ENCODE results near the gene TOM1L2.

Gene TOM1L2

DNA sequence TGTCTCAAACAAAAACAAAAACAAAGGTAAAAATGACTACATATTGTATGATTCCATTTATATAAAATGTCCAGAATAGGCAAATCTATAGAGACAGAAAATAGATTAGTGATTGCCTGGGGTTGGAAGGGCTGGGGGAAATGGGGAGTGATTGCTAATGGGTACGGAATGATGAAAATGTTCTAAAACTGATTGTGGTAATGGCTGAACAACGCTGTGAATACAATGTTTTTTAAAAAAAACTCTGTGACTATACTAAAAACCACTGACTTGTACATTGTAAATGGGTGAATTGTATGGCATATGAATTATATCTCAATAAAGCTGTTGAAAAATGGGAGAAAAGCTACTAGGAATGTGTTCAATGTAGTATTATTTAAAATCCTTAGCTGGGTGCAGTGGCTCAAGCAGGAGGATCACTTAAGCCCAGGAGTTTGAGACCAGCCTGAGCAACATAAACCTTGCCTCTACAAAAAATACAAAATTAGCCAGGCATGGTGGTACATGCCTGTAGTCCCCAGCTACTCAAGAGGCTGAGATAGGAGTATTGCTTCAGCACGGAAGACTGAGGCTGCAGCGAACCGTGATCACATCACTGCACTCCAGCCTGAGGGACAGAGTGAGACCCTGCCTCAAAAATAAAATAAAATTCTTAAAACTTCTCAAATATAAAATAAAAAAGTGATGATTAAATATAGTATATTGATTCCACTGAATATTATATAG lies 47.9 kb downstream of the TOM1L2 start:
- no peak for DNase-seq (ENCODE audit: low spot score)
- in situ Hi-C loops (cut with MboI; ENCODE audit: low pct_unique_long_range_greater_than_20kb, low sequenced_read_pairs, unreplicated experiment), result no loop called here

DNA sequence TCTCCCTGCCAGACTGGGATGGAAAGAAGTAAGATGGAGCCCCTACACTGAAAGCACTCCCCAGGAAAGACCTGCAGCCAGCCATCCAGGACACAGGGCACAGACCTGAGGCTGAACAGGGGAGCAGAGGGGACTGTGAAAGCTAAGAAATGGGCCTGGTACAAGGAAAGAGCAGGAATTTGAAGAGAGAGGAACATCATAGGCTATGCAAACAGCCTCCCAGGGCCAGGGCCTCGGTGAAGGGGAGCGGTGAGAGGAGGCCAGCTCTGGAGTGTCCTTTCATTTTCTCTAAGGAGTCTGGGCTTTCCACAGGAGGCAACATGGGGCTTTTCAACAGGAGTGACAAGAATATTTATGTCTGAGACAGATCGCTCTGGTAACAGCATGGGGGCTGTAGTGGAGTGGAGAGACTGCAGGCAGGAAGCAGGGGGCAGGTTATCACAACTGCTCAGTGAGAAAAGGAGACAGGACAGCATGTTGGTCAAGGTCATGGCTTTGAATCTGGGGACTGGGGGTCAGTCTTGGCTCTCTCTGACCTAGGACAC lies 50.1 kb downstream of the TOM1L2 start:
- in situ Hi-C loops (cut with MboI; ENCODE audit: low pct_unique_long_range_greater_than_20kb, low sequenced_read_pairs, unreplicated experiment), result no loop called here
- no peak for DNase-seq (ENCODE audit: low spot score)

More for the DNA sequence above, 47.9 kb downstream of the TOM1L2 start:
- TF ChIP-seq, protein P1, sequence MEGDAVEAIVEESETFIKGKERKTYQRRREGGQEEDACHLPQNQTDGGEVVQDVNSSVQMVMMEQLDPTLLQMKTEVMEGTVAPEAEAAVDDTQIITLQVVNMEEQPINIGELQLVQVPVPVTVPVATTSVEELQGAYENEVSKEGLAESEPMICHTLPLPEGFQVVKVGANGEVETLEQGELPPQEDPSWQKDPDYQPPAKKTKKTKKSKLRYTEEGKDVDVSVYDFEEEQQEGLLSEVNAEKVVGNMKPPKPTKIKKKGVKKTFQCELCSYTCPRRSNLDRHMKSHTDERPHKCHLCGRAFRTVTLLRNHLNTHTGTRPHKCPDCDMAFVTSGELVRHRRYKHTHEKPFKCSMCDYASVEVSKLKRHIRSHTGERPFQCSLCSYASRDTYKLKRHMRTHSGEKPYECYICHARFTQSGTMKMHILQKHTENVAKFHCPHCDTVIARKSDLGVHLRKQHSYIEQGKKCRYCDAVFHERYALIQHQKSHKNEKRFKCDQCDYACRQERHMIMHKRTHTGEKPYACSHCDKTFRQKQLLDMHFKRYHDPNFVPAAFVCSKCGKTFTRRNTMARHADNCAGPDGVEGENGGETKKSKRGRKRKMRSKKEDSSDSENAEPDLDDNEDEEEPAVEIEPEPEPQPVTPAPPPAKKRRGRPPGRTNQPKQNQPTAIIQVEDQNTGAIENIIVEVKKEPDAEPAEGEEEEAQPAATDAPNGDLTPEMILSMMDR (IDR thresholded peaks at IDR 0.05; ENCODE audit: extremely low read depth, insufficient read depth, missing control alignments), result no peak

DNA sequence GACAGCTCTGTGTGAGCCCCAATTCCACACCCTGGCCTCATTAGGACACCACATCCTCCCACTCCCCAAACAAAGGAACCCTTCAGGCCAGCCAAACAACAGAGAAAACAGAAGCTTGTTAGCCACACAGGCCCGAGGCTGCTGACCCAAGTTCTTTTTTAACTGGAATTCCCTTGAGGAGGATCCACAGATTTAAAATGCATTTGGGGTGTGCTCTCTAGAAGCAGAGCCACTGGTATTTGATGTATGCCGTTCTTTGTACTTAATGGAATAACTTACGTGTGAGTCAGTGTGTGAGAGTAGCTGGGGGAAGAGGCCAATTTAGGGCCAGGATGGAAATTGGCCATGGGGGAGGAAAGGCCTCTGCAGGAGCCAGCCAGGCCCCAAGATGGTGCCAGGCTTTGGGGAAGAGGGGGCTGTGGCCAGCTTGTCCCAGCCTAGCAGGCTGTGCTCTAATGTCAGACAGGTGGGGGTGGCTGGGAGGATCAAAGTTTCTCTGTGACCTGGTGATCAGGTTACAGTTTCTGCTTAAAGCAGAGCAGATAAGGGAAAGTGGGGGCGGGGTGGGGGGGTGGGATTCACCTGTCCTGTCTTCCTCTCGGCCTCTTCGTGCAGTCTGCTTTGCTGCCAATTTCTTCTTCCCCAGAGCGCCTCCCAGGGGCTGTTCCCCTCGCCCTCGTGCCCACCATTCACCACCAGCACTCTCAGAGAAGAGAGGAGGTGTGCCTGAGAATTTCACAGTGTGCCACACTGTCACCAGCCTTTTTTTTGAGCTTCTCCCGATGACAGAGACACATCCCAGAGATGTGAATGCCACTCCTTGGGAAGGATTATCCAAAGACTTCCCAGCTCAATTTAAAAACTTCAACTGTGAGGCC lies 50.8 kb downstream of the TOM1L2 start:
- in situ Hi-C loops (cut with MboI; ENCODE audit: low pct_unique_long_range_greater_than_20kb, low sequenced_read_pairs, unreplicated experiment), result no loop called here
- TF ChIP-seq, protein P1 (IDR thresholded peaks at IDR 0.05; ENCODE audit: extremely low read depth, insufficient read depth, missing control alignments), result no peak
- no peak for DNase-seq (ENCODE audit: low spot score)

More for the DNA sequence above, 50.1 kb downstream of the TOM1L2 start:
- TF ChIP-seq, protein P1 (IDR thresholded peaks at IDR 0.05; ENCODE audit: extremely low read depth, insufficient read depth, missing control alignments), result no peak

DNA sequence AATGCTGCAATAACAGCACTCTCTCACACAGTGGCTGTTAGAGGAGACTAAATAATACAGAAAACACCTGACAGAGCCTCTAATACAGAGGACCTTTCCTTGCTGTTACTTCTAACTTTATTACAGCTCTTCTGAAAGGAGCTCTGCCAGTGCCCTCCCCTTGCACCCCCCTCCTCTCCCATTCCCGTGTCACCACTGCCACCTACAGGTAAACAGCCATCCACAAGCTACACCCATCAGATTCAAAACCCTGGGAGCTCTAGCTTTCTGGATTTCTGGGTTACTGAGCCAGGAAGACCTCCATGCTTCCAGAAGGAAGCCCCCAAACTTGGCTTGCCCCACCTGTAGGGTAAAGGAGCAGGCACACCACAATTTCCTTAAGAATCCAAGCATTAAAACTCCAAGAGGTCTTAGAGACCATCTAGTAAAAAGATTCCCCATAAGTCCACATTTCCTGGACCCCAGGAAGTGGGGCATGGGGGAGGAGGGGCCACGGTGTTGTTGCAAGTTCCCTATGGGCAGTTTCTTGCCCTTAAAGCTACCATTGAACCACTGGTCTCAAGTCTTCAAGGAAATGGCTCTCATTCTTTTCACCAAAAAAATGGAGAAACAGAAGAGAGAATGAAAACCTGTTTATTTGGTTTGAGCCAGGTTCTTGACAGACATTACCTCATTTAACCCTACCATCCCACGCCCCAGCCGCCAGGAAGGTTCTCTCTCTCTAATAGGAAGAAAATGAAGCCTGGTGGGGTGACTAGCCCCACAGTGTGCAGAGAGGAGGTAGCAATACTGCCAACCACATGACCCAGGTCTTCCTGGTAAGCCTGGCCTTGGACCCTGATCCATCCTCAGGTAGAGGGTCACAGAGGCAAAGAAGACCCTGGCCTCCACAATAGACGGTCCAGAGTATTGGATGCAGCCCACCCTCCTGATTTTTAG lies 52.8 kb downstream of the TOM1L2 start:
- TF ChIP-seq, protein P1 (IDR thresholded peaks at IDR 0.05; ENCODE audit: extremely low read depth, insufficient read depth, missing control alignments), result peak; percentile 82
- in situ Hi-C loops (cut with MboI; ENCODE audit: low pct_unique_long_range_greater_than_20kb, low sequenced_read_pairs, unreplicated experiment), result no loop called here
- DNase-seq (ENCODE audit: low spot score), result peak; percentile 79

DNA sequence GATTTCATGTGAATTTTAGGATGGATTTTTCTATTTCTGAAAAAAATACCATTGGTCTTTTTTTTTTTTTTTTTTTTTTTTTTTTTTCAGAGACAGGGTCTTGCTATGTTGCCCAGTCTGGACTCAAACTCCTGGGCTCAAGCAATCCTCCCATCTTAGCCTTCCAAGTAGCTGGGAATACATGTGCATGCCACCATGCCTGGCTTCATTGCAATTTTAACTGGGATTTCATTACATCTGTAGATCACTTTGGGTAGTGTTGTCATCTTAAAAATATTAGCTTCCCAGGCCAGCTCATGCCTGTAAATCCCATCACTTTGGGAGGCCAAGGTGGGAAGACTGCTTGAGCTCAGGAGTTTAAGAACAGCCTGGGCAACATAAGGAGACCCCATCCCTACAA lies 54.8 kb downstream of the TOM1L2 start:
- TF ChIP-seq, protein P1 (IDR thresholded peaks at IDR 0.05; ENCODE audit: extremely low read depth, insufficient read depth, missing control alignments), result no peak
- in situ Hi-C loops (cut with MboI; ENCODE audit: low pct_unique_long_range_greater_than_20kb, low sequenced_read_pairs, unreplicated experiment), result no loop called here
- no peak for DNase-seq (ENCODE audit: low spot score)

DNA sequence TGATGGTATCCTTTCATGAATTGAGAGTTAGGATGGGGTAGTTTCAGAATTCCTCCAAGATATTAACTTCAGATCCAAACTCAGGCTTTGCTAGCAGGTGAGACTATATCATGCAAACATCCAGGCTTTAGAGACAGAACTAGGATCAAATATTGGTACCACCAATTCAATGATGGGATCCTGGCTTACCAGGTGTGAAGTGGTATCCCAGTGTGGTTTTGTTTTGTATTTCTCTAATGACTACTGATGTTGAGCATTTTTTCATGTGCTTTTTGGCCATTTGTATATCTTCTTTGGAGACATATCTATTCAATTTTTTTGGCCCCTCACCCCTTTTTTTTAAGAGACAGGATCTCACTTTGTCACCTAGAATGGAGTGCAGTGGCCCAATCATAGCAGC lies 57.0 kb downstream of the TOM1L2 start:
- in situ Hi-C loops (cut with MboI; ENCODE audit: low pct_unique_long_range_greater_than_20kb, low sequenced_read_pairs, unreplicated experiment), result no loop called here
- TF ChIP-seq, protein P1 (IDR thresholded peaks at IDR 0.05; ENCODE audit: extremely low read depth, insufficient read depth, missing control alignments), result no peak
- no peak for DNase-seq (ENCODE audit: low spot score)
